ENCODE measurements around the gene FAM219A.

GRCh38 chr9:34409154-34409553 lies 49.2 kb downstream of the FAM219A start:
- TF ChIP-seq CTCF (conservative IDR thresholded peaks at IDR 0.05; ENCODE audit: low read depth, low read length) (no peak), EZH2 (IDR thresholded peaks at IDR 0.05; ENCODE audit: low read length, unreplicated experiment) (no peak)
